Activated B cell treated with CpG ODN at 0.5 μM for 24 hours (primary cell): ENCODE data around the gene NEURL1B. TPM values are rescaled to one million over a fixed set of nuclear protein-coding genes. Genes with fewer than 3 reads are reported as not detected.

Experiments
- ATAC-seq: fragments of 200-7000 bp; cut with Tn5 transposase; one replicate; pipeline ENCODE4 v1.10.0; 2021; ENCODE audit warnings: low read depth, mild to moderate bottlenecking, moderate library complexity
- CTCF ChIA-PET: fragments of 350-600 bp; sonication (Branson Sonifier 250); formaldehyde crosslinking; loops from one replicate; lab custom pipeline; 2021; ENCODE audit warnings: antibody characterized with exemption; lab: Charles Lee
- POLR2A ChIA-PET: fragments of 350-600 bp; sonication (Branson Sonifier 250); formaldehyde crosslinking; loops from one replicate; lab custom pipeline; 2021; ENCODE audit warnings: antibody characterized with exemption; lab: Charles Lee
- DNase-seq: peaks from one replicate; pipeline ENCODE4 v3.0.0; 2022
- H3K27ac Mint-ChIP-seq: one replicate; pipeline ENCODE4 v1.8.0; 2020; ENCODE audit warnings: mixed read lengths
- H3K27me3 Mint-ChIP-seq: one replicate; pipeline ENCODE4 v1.8.0; 2021; ENCODE audit warnings: mixed read lengths
- H3K36me3 Mint-ChIP-seq: one replicate; pipeline ENCODE4 v1.8.0; 2021; ENCODE audit warnings: low read depth, mixed read lengths
- H3K4me1 Mint-ChIP-seq: one replicate; pipeline ENCODE4 v1.8.0; 2021; ENCODE audit warnings: mixed read lengths
- H3K4me3 Mint-ChIP-seq: one replicate; pipeline ENCODE4 v1.8.0; 2020; ENCODE audit warnings: mild to moderate bottlenecking, mixed read lengths
- H3K9me3 Mint-ChIP-seq: one replicate; pipeline ENCODE4 v1.8.0; 2020; ENCODE audit warnings: mixed read lengths
- intact Hi-C: fragments of 100-400 bp; cut with micrococcal nuclease; formaldehyde crosslinking; loops from one replicate; pipeline ENCODE4 v1.15.1; 2024
- total RNA-seq: library from RNA; stranded (reverse); gene quantifications from 2 replicates; pipeline ENCODE4 v1.2.3, GENCODE V29; 2022
- TF ChIP-seq, protein P1 (sequence below): fragments of 200-600 bp; IDR thresholded peaks from one replicate; pipeline ENCODE4 v1.8.0; 2022; ENCODE audit warnings: antibody characterized with exemption, mild to moderate bottlenecking

NEURL1B gene
- total RNA-seq, 1 donor from 2014 or later, result 0.09 TPM

DNA sequence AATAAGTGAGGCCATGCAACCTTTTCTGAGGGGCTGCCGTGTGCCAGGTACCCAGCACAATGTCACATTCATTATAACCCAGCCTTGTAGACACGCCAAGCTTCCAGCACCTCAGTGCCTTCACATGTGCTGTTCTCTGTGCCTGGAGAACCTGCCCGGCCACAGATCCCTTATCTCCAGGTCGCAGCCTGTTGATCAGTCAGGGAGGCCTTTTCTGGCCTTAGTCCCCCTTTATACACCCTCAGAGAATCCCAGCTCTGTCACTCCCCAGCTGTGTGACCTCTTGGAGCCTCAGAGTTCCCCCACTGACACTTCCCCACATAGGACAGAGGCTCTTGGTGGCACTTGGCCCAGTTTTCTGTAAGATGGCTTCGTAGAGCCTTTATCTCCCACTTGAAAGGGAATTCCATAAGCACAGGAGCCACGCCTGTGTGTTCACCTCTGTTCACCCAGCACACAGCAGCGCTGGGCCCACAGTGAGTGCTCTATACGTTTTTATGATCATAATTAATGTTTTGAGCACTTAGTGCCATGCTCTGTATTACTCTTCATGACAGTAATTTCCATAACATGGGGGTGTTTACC lies 38.7 kb downstream of the NEURL1B start:
- no peak for DNase-seq
- no peak overlapping the region for H3K4me3 Mint-ChIP-seq
- peaks cover 2% of the 10 kb centered on the region for H3K27me3 Mint-ChIP-seq
- no peak overlapping the region for H3K27ac Mint-ChIP-seq
- ATAC-seq, result no peak
- H3K36me3 Mint-ChIP-seq, result no peaks in the 10 kb centered on the region
- no peaks in the 10 kb centered on the region for H3K9me3 Mint-ChIP-seq
- ChIA-PET POLR2A (no interaction called here), CTCF (no interaction called here)
- intact Hi-C loops, result loop anchor here (5.0 kb wide), 1 partner anchor 1208 kb away; the partner anchor contains the start of gene CPEB4
- peaks cover 12% of the 10 kb centered on the region for H3K4me1 Mint-ChIP-seq
- TF ChIP-seq, protein P1, sequence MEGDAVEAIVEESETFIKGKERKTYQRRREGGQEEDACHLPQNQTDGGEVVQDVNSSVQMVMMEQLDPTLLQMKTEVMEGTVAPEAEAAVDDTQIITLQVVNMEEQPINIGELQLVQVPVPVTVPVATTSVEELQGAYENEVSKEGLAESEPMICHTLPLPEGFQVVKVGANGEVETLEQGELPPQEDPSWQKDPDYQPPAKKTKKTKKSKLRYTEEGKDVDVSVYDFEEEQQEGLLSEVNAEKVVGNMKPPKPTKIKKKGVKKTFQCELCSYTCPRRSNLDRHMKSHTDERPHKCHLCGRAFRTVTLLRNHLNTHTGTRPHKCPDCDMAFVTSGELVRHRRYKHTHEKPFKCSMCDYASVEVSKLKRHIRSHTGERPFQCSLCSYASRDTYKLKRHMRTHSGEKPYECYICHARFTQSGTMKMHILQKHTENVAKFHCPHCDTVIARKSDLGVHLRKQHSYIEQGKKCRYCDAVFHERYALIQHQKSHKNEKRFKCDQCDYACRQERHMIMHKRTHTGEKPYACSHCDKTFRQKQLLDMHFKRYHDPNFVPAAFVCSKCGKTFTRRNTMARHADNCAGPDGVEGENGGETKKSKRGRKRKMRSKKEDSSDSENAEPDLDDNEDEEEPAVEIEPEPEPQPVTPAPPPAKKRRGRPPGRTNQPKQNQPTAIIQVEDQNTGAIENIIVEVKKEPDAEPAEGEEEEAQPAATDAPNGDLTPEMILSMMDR, result no peak

DNA sequence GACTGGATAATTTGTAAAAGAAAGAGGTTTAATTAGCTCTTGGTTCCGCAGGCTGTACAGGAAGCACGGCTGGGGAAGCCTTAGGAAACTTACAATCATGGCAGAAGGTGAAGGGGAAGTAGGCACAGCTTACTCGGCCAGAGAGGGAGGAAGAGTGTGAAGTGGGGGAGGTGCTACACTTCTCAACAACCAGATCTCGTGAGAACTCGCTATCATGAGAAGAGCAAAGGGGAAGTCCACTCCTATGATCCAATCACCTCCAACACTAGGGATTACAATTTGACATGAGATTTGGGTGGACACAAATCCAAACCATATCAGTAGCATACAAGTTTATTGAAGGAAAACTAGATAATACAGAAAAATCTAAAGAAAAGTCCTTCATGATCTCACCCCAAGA lies 39.9 kb downstream of the NEURL1B start:
- ATAC-seq, result no peak
- ChIA-PET POLR2A (interaction anchor here (0.6 kb wide), 1 partner anchor 12 kb away, joined by 3 read pairs; no protein-coding TSS in a partner anchor), CTCF (no interaction called here)
- no peaks in the 10 kb centered on the region for H3K9me3 Mint-ChIP-seq
- no peak overlapping the region for H3K4me3 Mint-ChIP-seq
- intact Hi-C loops, result loop anchor here (5.0 kb wide), 1 partner anchor 1206 kb away; the partner anchor contains the start of gene CPEB4
- H3K27me3 Mint-ChIP-seq, result peaks cover 2% of the 10 kb centered on the region
- H3K4me1 Mint-ChIP-seq, result peaks cover 12% of the 10 kb centered on the region
- H3K27ac Mint-ChIP-seq, result no peak overlapping the region
- H3K36me3 Mint-ChIP-seq, result no peaks in the 10 kb centered on the region
- DNase-seq, result no peak
- TF ChIP-seq, protein P1, result no peak

- H3K9me3 Mint-ChIP-seq, result no peaks in the 10 kb centered on the region
- CTCF ChIA-PET, result no interaction called here
Measured at GRCh38 chr5:172681421-172681820, 40.4 kb downstream of the NEURL1B start.

GRCh38 chr5:172683264-172683644 lies 42.2 kb downstream of the NEURL1B start:
- no peak for ATAC-seq
- Mint-ChIP-seq H3K4me1 (peaks cover 17% of the 10 kb centered on the region), H3K27me3 (peaks cover 2% of the 10 kb centered on the region), H3K4me3 (peak overlapping the region; percentile 72), H3K9me3 (no peaks in the 10 kb centered on the region), H3K27ac (no peak overlapping the region), H3K36me3 (no peaks in the 10 kb centered on the region)
- CTCF ChIA-PET, result no interaction called here
- TF ChIP-seq, protein P1, result no peak
- no peak for DNase-seq
- intact Hi-C loops, result loop anchor here (5.0 kb wide), 1 partner anchor 1204 kb away; the partner anchor contains the start of gene CPEB4
- POLR2A ChIA-PET, result interaction anchor here (1.0 kb wide), 1 partner anchor 88 kb away, joined by 3 read pairs; the partner anchor contains the start of gene DUSP1

More at GRCh38 chr5:172681421-172681820, 40.4 kb downstream of the NEURL1B start:
- no peak for DNase-seq
- H3K4me3 Mint-ChIP-seq, result no peak overlapping the region
- TF ChIP-seq, protein P1, result no peak
- peaks cover 2% of the 10 kb centered on the region for H3K27me3 Mint-ChIP-seq
- intact Hi-C loops, result loop anchor here (5.0 kb wide), 1 partner anchor 1206 kb away; the partner anchor contains the start of gene CPEB4
- no peak for ATAC-seq
- no peaks in the 10 kb centered on the region for H3K36me3 Mint-ChIP-seq
- H3K4me1 Mint-ChIP-seq, result peaks cover 12% of the 10 kb centered on the region
- POLR2A ChIA-PET, result interaction anchor here (0.6 kb wide), 1 partner anchor 12 kb away, joined by 3 read pairs; no protein-coding TSS in a partner anchor
- H3K27ac Mint-ChIP-seq, result no peak overlapping the region
